ENCODE data around the gene SEMA6D.

- TF ChIP-seq CTCF (IDR thresholded peaks at IDR 0.05 in 2 of 3, conservative IDR thresholded peaks at IDR 0.05 in 1 of 3; ENCODE audit: control insufficient read depth in 2 of 3, extremely low read depth in 1 of 3, insufficient read depth in 1 of 3, low read depth in 3 of 3, low read length in 3 of 3) = no peak
- TF ChIP-seq ZNF274 (IDR thresholded peaks at IDR 0.05; ENCODE audit: insufficient read depth, insufficient read length) = no peak
- no peak for TF ChIP-seq MTA2 (IDR thresholded peaks at IDR 0.05; ENCODE audit: low read depth)
- TF ChIP-seq CBFB (IDR thresholded peaks at IDR 0.05; ENCODE audit: low read depth) = no peak
- no peak for TF ChIP-seq SUPT20H (IDR thresholded peaks at IDR 0.05; ENCODE audit: borderline replicate concordance, control insufficient read depth, low read depth, low read length)
- TF ChIP-seq POLR2A (IDR thresholded peaks at IDR 0.05; ENCODE audit: low read depth, low read length) = no peak
- TF ChIP-seq ZNF384 (IDR thresholded peaks at IDR 0.05; ENCODE audit: borderline replicate concordance, low read depth, low read length) = no peak
- no peak for TF ChIP-seq MTA3 (IDR thresholded peaks at IDR 0.05; ENCODE audit: borderline replicate concordance, low read length)
- no peak for TF ChIP-seq E2F4 (IDR thresholded peaks at IDR 0.05; ENCODE audit: low read depth, low read length)
Measured at GRCh38 chr15:47741082-47741481, 23.8 kb downstream of the SEMA6D start.
